Measurements from ENCODE around the gene CASP9. TPM values are rescaled to one million over a fixed set of nuclear protein-coding genes. Genes with fewer than 3 reads are reported as not detected.

The CASP9 gene
- total RNA-seq, result 19.0 and 26.9 TPM in 2 replicates

GRCh38 chr1:15524021-15524282 is at the start of gene CASP9:
CASP9 (minus strand) TSS chr1:15524215; CDS start chr1:15524200, 15 bp downstream.

GRCh38 chr1:15526490-15527339 is 2.7 kb upstream of the CASP9 start, which contains the start of gene DNAJC16:
DNAJC16 (plus strand) TSS chr1:15526848; CDS start chr1:15529106, 2,258 bp downstream.

GRCh38 chr1:15475752-15476314 is 48.2 kb downstream of the CASP9 start, which contains the start of gene CELA2B:
CELA2B (plus strand) TSS chr1:15476104; CDS start chr1:15476126, 22 bp downstream.

GRCh38 chr1:15456313-15456954 is 67.6 kb downstream of the CASP9 start, which contains the start of gene CELA2A:
CELA2A (plus strand) TSS chr1:15456732; CDS start chr1:15456754, 22 bp downstream.

Other genes starting within 250 kb of the CASP9 start
- 111 and 117 TPM in 2 replicates for gene EFHD2, start 114.3 kb downstream of the CASP9 start, total RNA-seq
- gene CTRC, start 85.8 kb downstream of the CASP9 start, total RNA-seq, result not detected in 2 replicates
- not detected in 2 replicates for gene CELA2A, start 67.5 kb downstream of the CASP9 start, total RNA-seq
- not detected in 2 replicates for gene CELA2B, start 48.1 kb downstream of the CASP9 start, total RNA-seq
- gene DNAJC16, start 2.6 kb upstream of the CASP9 start, total RNA-seq, result 16.1 and 20.5 TPM in 2 replicates
- 4.3 and 9.7 TPM in 2 replicates for gene AGMAT, start 60.8 kb upstream of the CASP9 start, total RNA-seq
- gene DDI2, start 93.2 kb upstream of the CASP9 start, total RNA-seq, result 5.5 and 6.6 TPM in 2 replicates
- 35.2 and 46.8 TPM in 2 replicates for gene PLEKHM2, start 160.1 kb upstream of the CASP9 start, total RNA-seq
- not detected in 2 replicates for gene SLC25A34, start 212.0 kb upstream of the CASP9 start, total RNA-seq
- gene TMEM82, start 218.3 kb upstream of the CASP9 start, total RNA-seq, result not detected in 2 replicates
- gene FBLIM1, start 234.6 kb upstream of the CASP9 start, total RNA-seq, result 80.5 and 94.0 TPM in 2 replicates

All from myometrial cell (primary cell).